KMS-11 (cell line): ENCODE results near the gene SPAG4.

Experiments used
- H2AFZ ChIP-seq: fragments of 200-600 bp; sonication (generic); 2 replicates; pipeline ENCODE4 v1.6.1; 2016; ENCODE audit warnings: antibody characterized with exemption, mixed run types, low read depth
- H3K27ac ChIP-seq: fragments of 200-600 bp; sonication (generic); 2 replicates; pipeline ENCODE4 v1.6.1; 2016; ENCODE audit warnings: mild to moderate bottlenecking, mixed run types
- H3K27me3 ChIP-seq: fragments of 200-600 bp; sonication (generic); 2 replicates; pipeline ENCODE4 v1.6.1; 2017; ENCODE audit warnings: mild to moderate bottlenecking, low read depth, mixed run types, moderate library complexity; ENCODE audit not compliant: insufficient read depth
- H3K36me3 ChIP-seq: fragments of 200-600 bp; sonication (generic); 2 replicates; pipeline ENCODE4 v1.6.1; 2017; ENCODE audit warnings: mild to moderate bottlenecking, mixed run types; ENCODE audit not compliant: insufficient read depth
- H3K4me1 ChIP-seq: fragments of 200-600 bp; sonication (generic); 2 replicates; pipeline ENCODE4 v1.6.1; 2016; ENCODE audit warnings: mild to moderate bottlenecking, low read depth, mixed run types; ENCODE audit not compliant: poor library complexity, severe bottlenecking
- H3K4me2 ChIP-seq: fragments of 200-600 bp; sonication (generic); 2 replicates; pipeline ENCODE4 v1.7.0; 2016; ENCODE audit warnings: mild to moderate bottlenecking, mixed run types
- H3K4me3 ChIP-seq: fragments of 200-600 bp; sonication (generic); IDR thresholded peaks from 2 replicates; pipeline ENCODE4 v1.6.1; 2017; ENCODE audit warnings: low read depth, low read length, mixed read lengths; ENCODE audit not compliant: insufficient read depth
- H3K79me2 ChIP-seq: fragments of 200-600 bp; sonication (generic); 2 replicates; pipeline ENCODE4 v1.6.1; 2016; ENCODE audit warnings: low read depth, mixed run types; ENCODE audit not compliant: insufficient read depth
- H3K9ac ChIP-seq: fragments of 200-600 bp; sonication (generic); 2 replicates; pipeline ENCODE4 v1.6.1; 2016; ENCODE audit warnings: mild to moderate bottlenecking, mixed run types
- H4K20me1 ChIP-seq: fragments of 200-600 bp; sonication (generic); 2 replicates; pipeline ENCODE4 v1.6.1; 2016; ENCODE audit warnings: mild to moderate bottlenecking, mixed run types; ENCODE audit not compliant: insufficient read depth
- TF ChIP-seq, protein P1 (sequence below): fragments of 200-600 bp; sonication (generic); conservative IDR thresholded peaks from 2 replicates; pipeline ENCODE4 v1.6.1; 2017; ENCODE audit warnings: low read depth, mild to moderate bottlenecking, antibody characterized with exemption, low read length, moderate library complexity, mixed read lengths

The SPAG4 gene

DNA sequence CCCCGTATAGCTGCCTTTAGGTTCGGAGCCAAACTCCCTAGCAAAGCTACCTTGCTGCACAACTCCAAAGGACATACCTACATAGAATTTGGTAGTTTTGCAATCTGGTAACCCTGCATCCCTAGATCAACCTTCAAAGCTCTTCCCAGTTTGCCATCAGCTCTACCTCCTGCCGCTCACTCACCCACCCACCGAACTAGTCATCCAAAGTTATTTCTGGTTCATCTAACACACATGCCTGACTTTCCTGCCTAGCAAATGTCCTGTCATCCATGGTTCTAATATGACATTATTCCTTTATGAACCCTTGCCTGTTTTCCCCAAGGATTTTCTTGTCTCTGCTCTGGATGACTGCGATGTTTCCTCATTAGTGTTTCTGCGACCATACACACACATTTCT lies 21.6 kb downstream of the SPAG4 start:
- Histone ChIP-seq H4K20me1 (no peaks in the 10 kb centered on the region), H3K27ac (no peak overlapping the region), H3K4me2 (no peak overlapping the region), H3K9ac (no peak overlapping the region), H3K79me2 (peaks cover 14% of the 10 kb centered on the region; the same call in 1 of the 2 replicates), H3K4me1 (no peaks in the 10 kb centered on the region), H3K27me3 (no peaks in the 10 kb centered on the region), H3K36me3 (no peaks in the 10 kb centered on the region), H2AFZ (no peak overlapping the region), H3K4me3 (no peak overlapping the region)
- TF ChIP-seq, protein P1, sequence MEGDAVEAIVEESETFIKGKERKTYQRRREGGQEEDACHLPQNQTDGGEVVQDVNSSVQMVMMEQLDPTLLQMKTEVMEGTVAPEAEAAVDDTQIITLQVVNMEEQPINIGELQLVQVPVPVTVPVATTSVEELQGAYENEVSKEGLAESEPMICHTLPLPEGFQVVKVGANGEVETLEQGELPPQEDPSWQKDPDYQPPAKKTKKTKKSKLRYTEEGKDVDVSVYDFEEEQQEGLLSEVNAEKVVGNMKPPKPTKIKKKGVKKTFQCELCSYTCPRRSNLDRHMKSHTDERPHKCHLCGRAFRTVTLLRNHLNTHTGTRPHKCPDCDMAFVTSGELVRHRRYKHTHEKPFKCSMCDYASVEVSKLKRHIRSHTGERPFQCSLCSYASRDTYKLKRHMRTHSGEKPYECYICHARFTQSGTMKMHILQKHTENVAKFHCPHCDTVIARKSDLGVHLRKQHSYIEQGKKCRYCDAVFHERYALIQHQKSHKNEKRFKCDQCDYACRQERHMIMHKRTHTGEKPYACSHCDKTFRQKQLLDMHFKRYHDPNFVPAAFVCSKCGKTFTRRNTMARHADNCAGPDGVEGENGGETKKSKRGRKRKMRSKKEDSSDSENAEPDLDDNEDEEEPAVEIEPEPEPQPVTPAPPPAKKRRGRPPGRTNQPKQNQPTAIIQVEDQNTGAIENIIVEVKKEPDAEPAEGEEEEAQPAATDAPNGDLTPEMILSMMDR: no peak

DNA sequence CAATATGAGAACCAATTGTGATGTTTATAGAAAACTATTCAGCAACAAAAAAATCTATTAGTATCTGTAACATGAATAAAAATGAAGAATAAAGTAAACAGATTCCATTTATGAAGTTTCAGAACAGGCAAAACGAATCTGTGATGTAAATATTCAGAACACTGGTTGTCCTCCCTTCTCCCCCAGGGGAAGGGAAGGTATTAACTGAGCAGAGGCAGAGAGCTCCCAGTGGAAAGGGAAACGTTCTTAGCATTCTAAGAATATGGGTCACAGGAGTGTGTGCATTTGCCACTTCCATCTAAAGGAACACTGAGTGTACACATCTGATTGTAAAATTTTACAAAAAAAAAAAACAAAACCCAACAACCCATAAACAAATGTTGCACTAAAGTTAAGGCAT lies 23.1 kb downstream of the SPAG4 start:
- Histone ChIP-seq H3K4me3 (no peak overlapping the region), H3K9ac (no peak overlapping the region), H3K36me3 (no peaks in the 10 kb centered on the region), H3K79me2 (peaks cover 25% of the 10 kb centered on the region; the same call in 1 of the 2 replicates), H3K4me1 (no peaks in the 10 kb centered on the region), H2AFZ (no peak overlapping the region), H3K4me2 (no peak overlapping the region), H4K20me1 (no peaks in the 10 kb centered on the region), H3K27me3 (no peaks in the 10 kb centered on the region), H3K27ac (no peak overlapping the region)
- TF ChIP-seq, protein P1: no peak

DNA sequence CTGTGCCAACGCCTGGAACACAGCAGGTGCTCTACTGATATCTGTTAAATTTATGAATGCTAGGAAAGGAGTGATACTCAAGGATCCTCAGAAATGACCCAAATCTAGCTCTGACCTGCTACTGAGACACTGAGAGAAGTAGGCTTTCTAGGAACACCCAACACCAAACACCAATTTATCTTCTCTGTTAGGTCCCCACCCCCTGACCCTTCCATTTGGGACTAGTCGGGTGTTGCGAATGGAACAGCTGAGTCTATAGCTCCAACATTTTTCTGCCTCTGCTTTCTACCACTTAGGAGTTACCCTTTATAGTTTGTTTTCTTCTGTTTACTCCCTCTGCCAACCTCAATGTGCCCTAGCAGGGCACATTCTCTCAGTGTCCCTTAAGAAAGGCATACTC lies 25.1 kb downstream of the SPAG4 start:
- Histone ChIP-seq H3K4me1 (no peaks in the 10 kb centered on the region), H2AFZ (no peak overlapping the region), H3K79me2 (peaks cover 35% of the 10 kb centered on the region; the same call in 1 of the 2 replicates), H3K27ac (no peak overlapping the region), H3K36me3 (no peaks in the 10 kb centered on the region), H3K9ac (no peak overlapping the region), H3K4me2 (no peak overlapping the region), H3K4me3 (no peak overlapping the region), H3K27me3 (no peaks in the 10 kb centered on the region), H4K20me1 (no peaks in the 10 kb centered on the region)
- TF ChIP-seq, protein P1: no peak

DNA sequence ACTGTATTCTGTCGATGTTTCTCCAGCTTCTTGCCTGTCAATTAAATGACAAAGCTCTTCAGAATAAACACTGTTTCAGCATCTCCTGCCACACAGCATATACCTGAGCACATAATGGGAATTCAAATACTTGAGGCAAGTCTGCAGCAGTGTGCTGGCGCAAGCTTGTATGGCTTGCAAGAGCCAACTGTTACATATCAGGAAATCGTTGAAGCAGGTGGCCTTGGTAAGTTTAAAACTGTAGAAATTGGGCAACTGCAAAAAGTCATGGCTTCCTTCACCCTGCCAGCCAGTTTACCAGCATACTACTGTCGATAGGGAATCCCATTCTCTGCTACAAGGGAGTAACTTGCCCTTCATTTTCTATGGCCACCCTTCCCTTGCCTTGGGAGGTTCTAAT lies 26.1 kb downstream of the SPAG4 start:
- Histone ChIP-seq H4K20me1 (no peaks in the 10 kb centered on the region), H3K27me3 (no peaks in the 10 kb centered on the region), H3K4me3 (no peak overlapping the region), H3K4me1 (no peaks in the 10 kb centered on the region), H3K27ac (no peak overlapping the region), H2AFZ (no peak overlapping the region), H3K36me3 (no peaks in the 10 kb centered on the region), H3K79me2 (peaks cover 40% of the 10 kb centered on the region; the same call in 1 of the 2 replicates), H3K9ac (no peak overlapping the region), H3K4me2 (no peak overlapping the region)
- TF ChIP-seq, protein P1: no peak
